OCI-LY1 (cell line): Measurements from ENCODE around the gene SLAMF9.

Experiments used
- H2AFZ ChIP-seq: fragments of 200-600 bp; sonication (generic), shearing (Covaris generic); 2 replicates; pipeline ENCODE4 v1.6.0; 2014; ENCODE audit warnings: antibody characterized with exemption, mild to moderate bottlenecking, low read length
- H3F3A ChIP-seq: fragments of 200-600 bp; sonication (generic), shearing (Covaris generic); 2 replicates; pipeline ENCODE4 v1.6.0; 2014; ENCODE audit warnings: mild to moderate bottlenecking, antibody characterized with exemption, low read length, moderate library complexity; ENCODE audit not compliant: insufficient read depth
- H3K27ac ChIP-seq: fragments of 200-600 bp; sonication (generic); 2 replicates; pipeline ENCODE4 v1.5.1; 2014; ENCODE audit warnings: low read length, mixed run types, mild to moderate bottlenecking, low read depth; ENCODE audit not compliant: poor library complexity, severe bottlenecking
- H3K27me3 ChIP-seq: fragments of 200-600 bp; sonication (generic); 2 replicates; pipeline ENCODE4 v1.6.0; 2014; ENCODE audit warnings: antibody characterized with exemption, mild to moderate bottlenecking, low read length, moderate library complexity; ENCODE audit not compliant: insufficient read depth
- H3K36me3 ChIP-seq: fragments of 200-600 bp; sonication (generic); 2 replicates; pipeline ENCODE4 v1.6.1; 2014; ENCODE audit warnings: mild to moderate bottlenecking, antibody characterized with exemption, low read length, moderate library complexity, mixed read lengths; ENCODE audit not compliant: insufficient read depth
- H3K4me1 ChIP-seq: fragments of 200-600 bp; sonication (generic); 2 replicates; pipeline ENCODE4 v1.5.1; 2014; ENCODE audit warnings: mild to moderate bottlenecking, low read length, moderate library complexity; ENCODE audit not compliant: insufficient read depth, severe bottlenecking
- H3K4me2 ChIP-seq: fragments of 200-600 bp; sonication (generic), shearing (Covaris generic); 2 replicates; pipeline ENCODE4 v1.6.1; 2014; ENCODE audit warnings: low read length
- H3K4me3 ChIP-seq: fragments of 200-600 bp; sonication (generic); 2 replicates; pipeline ENCODE4 v1.5.1; 2014; ENCODE audit warnings: low read length, low read depth, mild to moderate bottlenecking, mixed read lengths; ENCODE audit not compliant: poor library complexity, severe bottlenecking
- H3K79me2 ChIP-seq: fragments of 200-600 bp; shearing (Covaris generic); 2 replicates; pipeline ENCODE4 v1.6.1; 2016; ENCODE audit warnings: mixed run types, low read length, mixed read lengths; ENCODE audit not compliant: insufficient read depth
- H3K9ac ChIP-seq: fragments of 200-600 bp; sonication (generic), shearing (Covaris generic); 2 replicates; pipeline ENCODE4 v1.6.1; 2014; ENCODE audit warnings: mild to moderate bottlenecking, low read length, mixed read lengths
- H3K9me2 ChIP-seq: fragments of 200-600 bp; sonication (generic), shearing (Covaris generic); 2 replicates; pipeline ENCODE4 v1.6.1; 2014; ENCODE audit warnings: low read depth, mild to moderate bottlenecking, low read length, mixed read lengths
- H3K9me3 ChIP-seq: fragments of 200-600 bp; shearing (Covaris generic); 2 replicates; pipeline ENCODE4 v1.6.1; 2014; ENCODE audit warnings: low read length, mixed read lengths
- H4K20me1 ChIP-seq: fragments of 200-600 bp; sonication (generic), shearing (Covaris generic); 2 replicates; pipeline ENCODE4 v1.6.0; 2016; ENCODE audit warnings: mild to moderate bottlenecking, low read length; ENCODE audit not compliant: insufficient read depth
- EZH2 ChIP-seq: fragments of 200-600 bp; sonication (generic), shearing (Covaris generic); IDR thresholded peaks from 2 replicates; pipeline ENCODE4 v1.8.0; 2017; ENCODE audit warnings: borderline replicate concordance, mixed run types, mild to moderate bottlenecking, antibody characterized with exemption, low read length, moderate library complexity, mixed read lengths
- TF ChIP-seq, protein P1 (sequence below): fragments of 200-600 bp; sonication (generic), shearing (Covaris generic); IDR thresholded peaks from 2 replicates; pipeline ENCODE4 v1.5.1; 2017; ENCODE audit warnings: mild to moderate bottlenecking, antibody characterized with exemption, low read length, moderate library complexity, mixed read lengths

SLAMF9 gene

DNA sequence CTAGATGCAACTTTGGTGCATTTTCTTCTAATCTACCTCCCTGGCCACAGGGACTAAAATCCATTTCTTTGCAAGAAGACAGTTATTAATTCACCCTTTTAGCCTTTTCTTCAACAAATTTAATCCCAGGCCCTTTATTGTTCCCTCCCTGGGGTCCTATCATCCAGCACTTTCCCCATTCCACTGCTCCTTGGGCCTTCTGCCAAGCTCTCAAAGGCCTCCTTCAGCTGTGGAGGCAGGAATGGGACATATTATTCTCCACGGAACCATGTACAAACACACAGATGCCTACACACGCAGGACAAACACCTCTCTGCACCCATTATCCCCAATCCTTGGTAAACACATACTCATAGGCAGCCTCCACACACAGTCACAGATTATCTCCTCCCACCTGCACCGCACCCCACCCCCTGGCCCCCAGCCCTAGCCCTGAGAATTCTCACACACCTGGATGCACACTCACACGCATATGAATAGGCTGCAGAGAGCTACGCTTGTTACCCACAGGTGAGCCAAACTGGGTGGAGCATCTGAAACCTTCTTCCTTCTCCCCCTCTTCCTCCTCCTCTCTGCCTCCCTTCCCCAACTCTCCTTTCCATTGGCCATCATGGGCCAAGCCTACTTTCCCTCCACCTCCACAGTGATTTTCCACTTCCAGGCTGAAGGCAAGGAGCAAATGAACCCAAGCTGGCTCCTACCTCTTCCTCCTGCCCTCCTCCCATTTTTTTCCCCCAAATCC is 40.4 kb downstream of the SLAMF9 start:
- Histone ChIP-seq H3K36me3 (peaks cover 9% of the 10 kb centered on the region; the same call in 1 of the 2 replicates), H3K9me3 (no peaks in the 10 kb centered on the region), H3K79me2 (no peaks in the 10 kb centered on the region), H3F3A (no peaks in the 10 kb centered on the region), H3K27me3 (no peaks in the 10 kb centered on the region), H3K4me3 (no peak overlapping the region), H2AFZ (no peak overlapping the region), H4K20me1 (no peaks in the 10 kb centered on the region), H3K9me2 (no peaks in the 10 kb centered on the region), H3K27ac (no peak overlapping the region), H3K4me1 (peaks cover 22% of the 10 kb centered on the region), H3K4me2 (no peak overlapping the region), H3K9ac (no peak overlapping the region)
- TF ChIP-seq, protein P1, sequence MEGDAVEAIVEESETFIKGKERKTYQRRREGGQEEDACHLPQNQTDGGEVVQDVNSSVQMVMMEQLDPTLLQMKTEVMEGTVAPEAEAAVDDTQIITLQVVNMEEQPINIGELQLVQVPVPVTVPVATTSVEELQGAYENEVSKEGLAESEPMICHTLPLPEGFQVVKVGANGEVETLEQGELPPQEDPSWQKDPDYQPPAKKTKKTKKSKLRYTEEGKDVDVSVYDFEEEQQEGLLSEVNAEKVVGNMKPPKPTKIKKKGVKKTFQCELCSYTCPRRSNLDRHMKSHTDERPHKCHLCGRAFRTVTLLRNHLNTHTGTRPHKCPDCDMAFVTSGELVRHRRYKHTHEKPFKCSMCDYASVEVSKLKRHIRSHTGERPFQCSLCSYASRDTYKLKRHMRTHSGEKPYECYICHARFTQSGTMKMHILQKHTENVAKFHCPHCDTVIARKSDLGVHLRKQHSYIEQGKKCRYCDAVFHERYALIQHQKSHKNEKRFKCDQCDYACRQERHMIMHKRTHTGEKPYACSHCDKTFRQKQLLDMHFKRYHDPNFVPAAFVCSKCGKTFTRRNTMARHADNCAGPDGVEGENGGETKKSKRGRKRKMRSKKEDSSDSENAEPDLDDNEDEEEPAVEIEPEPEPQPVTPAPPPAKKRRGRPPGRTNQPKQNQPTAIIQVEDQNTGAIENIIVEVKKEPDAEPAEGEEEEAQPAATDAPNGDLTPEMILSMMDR: no peak
- TF ChIP-seq EZH2: no peak

DNA sequence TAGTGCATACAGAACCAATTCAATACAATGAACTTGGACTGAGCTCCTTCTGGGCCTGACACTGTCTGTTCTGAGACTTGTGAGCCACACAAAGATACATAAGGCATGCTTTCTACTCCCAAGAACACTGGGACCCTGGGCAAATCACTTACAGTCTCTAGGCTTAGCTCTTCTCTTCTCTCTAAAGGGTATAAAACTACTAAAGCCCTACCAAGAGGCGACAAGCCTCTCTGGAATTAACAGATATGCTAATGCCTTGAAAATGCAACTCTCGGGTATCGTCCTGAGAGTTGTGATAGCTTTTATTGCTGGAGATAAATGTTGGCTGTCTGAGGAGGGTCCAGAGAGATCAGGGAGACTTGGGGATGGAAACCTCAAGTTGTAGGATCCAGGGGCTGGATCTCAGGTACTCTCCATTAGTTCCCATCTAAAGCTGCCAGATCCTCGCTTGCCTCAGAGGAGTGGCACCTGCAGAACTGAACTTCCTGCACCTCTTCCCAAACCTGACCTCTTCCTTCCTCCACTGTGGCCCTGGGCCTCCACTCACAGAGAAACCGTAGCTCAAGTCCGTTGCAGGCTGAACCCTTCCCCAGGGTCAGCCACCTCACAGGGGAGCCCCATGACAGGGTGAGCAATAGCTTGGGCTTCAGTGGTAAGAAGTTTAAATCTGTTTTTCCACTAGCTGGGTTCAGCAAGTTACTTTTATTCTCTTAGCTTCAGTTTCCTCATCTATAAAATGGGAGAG is 42.5 kb downstream of the SLAMF9 start:
- no peaks in the 10 kb centered on the region for H3K36me3 ChIP-seq
- no peak overlapping the region; the same call in 1 of the 2 replicates for H3K4me2 ChIP-seq
- no peaks in the 10 kb centered on the region for H3F3A ChIP-seq
- peaks cover 22% of the 10 kb centered on the region for H3K4me1 ChIP-seq
- H3K9me3 ChIP-seq: no peaks in the 10 kb centered on the region
- no peak overlapping the region for H2AFZ ChIP-seq
- H4K20me1 ChIP-seq: no peaks in the 10 kb centered on the region
- H3K9me2 ChIP-seq: no peaks in the 10 kb centered on the region
- H3K27ac ChIP-seq: peak overlapping the region; percentile 5
- H3K79me2 ChIP-seq: no peaks in the 10 kb centered on the region
- H3K27me3 ChIP-seq: no peaks in the 10 kb centered on the region
- H3K9ac ChIP-seq: no peak overlapping the region; the same call in 1 of the 2 replicates
- no peak overlapping the region for H3K4me3 ChIP-seq
- TF ChIP-seq EZH2: no peak
- TF ChIP-seq, protein P1: no peak

DNA sequence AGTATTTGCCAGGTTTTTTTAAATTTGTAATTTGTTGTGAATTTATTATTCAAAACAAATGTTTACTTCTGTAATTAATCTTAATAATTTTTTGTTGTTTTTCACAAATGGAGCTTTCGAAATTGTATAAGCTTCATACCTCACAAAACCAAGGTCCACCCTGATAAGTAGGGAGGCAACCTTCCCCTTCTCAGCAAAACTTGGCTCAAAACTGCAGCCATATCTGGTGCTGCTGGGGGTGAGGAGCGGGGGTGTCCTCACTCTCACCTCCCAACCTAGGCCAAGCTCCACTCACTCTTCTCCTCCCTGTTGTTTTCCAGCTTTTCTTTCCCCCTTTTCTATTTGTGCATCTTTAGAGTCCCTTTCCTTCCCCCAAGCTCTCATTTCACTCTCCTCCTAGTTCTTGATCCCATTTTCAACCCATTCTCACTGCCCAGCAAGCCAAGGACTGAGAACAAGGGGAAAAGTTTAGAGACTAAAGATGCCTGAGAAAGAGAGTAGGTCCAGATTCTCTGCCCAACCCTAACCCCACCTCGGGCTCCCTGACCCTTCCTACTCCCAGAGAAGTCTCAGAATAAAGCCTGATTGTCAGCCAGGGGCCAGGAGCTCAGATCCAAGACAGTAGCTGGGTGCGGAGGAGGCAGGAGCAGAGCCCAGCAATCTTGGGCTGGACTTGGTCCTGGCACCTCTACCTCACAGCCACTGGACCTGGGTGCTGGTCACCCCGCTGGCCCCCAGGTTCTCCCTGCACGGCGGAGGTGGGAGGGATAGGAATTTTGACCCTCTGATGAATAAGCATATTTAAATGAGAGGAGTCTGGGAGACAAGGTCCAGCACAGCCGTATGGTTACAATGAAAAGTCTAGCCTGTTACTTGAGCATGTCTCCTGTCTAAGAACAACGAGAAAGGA is 45.8 kb downstream of the SLAMF9 start:
- Histone ChIP-seq H4K20me1 (no peaks in the 10 kb centered on the region), H3K4me2 (no peak overlapping the region), H3K36me3 (no peaks in the 10 kb centered on the region), H3K27ac (no peak overlapping the region), H3K9me2 (no peaks in the 10 kb centered on the region), H3K27me3 (no peaks in the 10 kb centered on the region), H3K4me3 (no peak overlapping the region), H3K79me2 (no peaks in the 10 kb centered on the region), H3K9me3 (no peaks in the 10 kb centered on the region), H3K4me1 (peaks cover 22% of the 10 kb centered on the region), H2AFZ (no peak overlapping the region), H3F3A (no peaks in the 10 kb centered on the region; the same call in 1 of the 2 replicates), H3K9ac (no peak overlapping the region)
- TF ChIP-seq EZH2: no peak
- TF ChIP-seq, protein P1: no peak
